ENCODE data around the gene DENND2A. TPM values are rescaled to one million over a fixed set of nuclear protein-coding genes. Genes with fewer than 3 reads are reported as not detected.

DENND2A gene
- total RNA-seq, 1 donor from 2014 or later = 39.8 TPM

DNA sequence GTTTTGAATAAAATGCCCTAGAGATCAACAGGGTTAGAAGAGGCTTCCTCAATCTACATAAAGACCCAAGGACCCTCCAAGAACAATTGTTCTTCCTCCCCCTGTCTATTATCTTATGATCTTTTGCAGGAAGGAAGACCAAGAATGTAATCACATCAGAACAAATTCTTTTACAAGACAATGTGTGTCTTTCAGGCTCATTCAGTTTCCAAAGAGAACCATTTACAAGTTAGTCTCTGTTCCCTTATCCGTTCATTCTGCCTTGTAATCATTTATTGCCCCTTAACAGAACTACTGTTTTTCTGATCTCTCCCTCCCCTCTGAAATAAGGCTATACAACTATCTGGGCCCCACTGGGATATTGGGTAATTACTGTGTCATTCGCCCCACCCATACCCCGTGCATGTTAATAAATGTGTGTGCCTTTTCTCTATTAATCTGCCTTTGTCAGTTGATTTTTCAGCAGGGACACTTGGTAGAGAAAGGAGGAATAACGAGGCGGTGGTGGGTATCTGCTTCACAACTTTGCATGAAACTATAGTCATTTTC lies 155.6 kb downstream of the DENND2A start:
- Mint-ChIP-seq H3K4me1 (ENCODE audit: low read depth) (peaks cover 10% of the 10 kb centered on the region), H3K36me3 (ENCODE audit: insufficient read depth) (no peaks in the 10 kb centered on the region), H3K27ac (no peak overlapping the region), H3K4me3 (ENCODE audit: low read depth) (no peak overlapping the region), H3K27me3 (no peaks in the 10 kb centered on the region), H3K9me3 (ENCODE audit: low read depth) (no peaks in the 10 kb centered on the region)
- TF ChIP-seq, protein P1, sequence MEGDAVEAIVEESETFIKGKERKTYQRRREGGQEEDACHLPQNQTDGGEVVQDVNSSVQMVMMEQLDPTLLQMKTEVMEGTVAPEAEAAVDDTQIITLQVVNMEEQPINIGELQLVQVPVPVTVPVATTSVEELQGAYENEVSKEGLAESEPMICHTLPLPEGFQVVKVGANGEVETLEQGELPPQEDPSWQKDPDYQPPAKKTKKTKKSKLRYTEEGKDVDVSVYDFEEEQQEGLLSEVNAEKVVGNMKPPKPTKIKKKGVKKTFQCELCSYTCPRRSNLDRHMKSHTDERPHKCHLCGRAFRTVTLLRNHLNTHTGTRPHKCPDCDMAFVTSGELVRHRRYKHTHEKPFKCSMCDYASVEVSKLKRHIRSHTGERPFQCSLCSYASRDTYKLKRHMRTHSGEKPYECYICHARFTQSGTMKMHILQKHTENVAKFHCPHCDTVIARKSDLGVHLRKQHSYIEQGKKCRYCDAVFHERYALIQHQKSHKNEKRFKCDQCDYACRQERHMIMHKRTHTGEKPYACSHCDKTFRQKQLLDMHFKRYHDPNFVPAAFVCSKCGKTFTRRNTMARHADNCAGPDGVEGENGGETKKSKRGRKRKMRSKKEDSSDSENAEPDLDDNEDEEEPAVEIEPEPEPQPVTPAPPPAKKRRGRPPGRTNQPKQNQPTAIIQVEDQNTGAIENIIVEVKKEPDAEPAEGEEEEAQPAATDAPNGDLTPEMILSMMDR (IDR thresholded peaks at IDR 0.05; ENCODE audit: unreplicated experiment) = no peak
- DNase-seq (ENCODE audit: low spot score, unreplicated experiment) = no peak

- Mint-ChIP-seq H3K27me3 (no peaks in the 10 kb centered on the region), H3K4me1 (ENCODE audit: low read depth) (peaks cover 10% of the 10 kb centered on the region), H3K4me3 (ENCODE audit: low read depth) (no peak overlapping the region), H3K36me3 (ENCODE audit: insufficient read depth) (no peaks in the 10 kb centered on the region), H3K9me3 (ENCODE audit: low read depth) (no peaks in the 10 kb centered on the region), H3K27ac (peak overlapping the region; percentile 33)
- no peak for DNase-seq (ENCODE audit: low spot score, unreplicated experiment)
- TF ChIP-seq, protein P1 (IDR thresholded peaks at IDR 0.05; ENCODE audit: unreplicated experiment) = no peak
Observed at GRCh38 chr7:140484479-140484878, 156.1 kb downstream of the DENND2A start.

DNA sequence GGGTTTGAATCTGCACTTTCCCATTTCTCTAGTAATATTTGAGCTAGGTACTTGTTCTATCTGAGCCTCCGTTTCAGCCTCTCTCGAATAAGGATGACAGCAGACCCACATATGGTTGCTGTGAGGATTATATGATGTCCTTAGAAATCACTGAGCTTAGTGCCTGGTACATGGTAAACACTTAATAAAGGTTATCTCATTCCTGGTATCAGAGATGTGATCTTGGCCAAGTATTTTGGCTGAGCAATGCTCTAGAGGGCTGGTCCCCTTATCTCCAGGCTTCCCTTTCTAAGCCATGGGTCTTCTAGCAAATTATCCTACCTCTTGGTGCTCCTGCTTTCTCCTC lies 160.9 kb downstream of the DENND2A start:
- Mint-ChIP-seq H3K4me3 (ENCODE audit: low read depth) (peak overlapping the region; percentile 97), H3K9me3 (ENCODE audit: low read depth) (no peaks in the 10 kb centered on the region), H3K27me3 (no peaks in the 10 kb centered on the region), H3K27ac (peak overlapping the region; percentile 100), H3K4me1 (ENCODE audit: low read depth) (peaks cover 21% of the 10 kb centered on the region), H3K36me3 (ENCODE audit: insufficient read depth) (no peaks in the 10 kb centered on the region)
- TF ChIP-seq, protein P1 (IDR thresholded peaks at IDR 0.05; ENCODE audit: unreplicated experiment) = no peak
- no peak for DNase-seq (ENCODE audit: low spot score, unreplicated experiment)

DNA sequence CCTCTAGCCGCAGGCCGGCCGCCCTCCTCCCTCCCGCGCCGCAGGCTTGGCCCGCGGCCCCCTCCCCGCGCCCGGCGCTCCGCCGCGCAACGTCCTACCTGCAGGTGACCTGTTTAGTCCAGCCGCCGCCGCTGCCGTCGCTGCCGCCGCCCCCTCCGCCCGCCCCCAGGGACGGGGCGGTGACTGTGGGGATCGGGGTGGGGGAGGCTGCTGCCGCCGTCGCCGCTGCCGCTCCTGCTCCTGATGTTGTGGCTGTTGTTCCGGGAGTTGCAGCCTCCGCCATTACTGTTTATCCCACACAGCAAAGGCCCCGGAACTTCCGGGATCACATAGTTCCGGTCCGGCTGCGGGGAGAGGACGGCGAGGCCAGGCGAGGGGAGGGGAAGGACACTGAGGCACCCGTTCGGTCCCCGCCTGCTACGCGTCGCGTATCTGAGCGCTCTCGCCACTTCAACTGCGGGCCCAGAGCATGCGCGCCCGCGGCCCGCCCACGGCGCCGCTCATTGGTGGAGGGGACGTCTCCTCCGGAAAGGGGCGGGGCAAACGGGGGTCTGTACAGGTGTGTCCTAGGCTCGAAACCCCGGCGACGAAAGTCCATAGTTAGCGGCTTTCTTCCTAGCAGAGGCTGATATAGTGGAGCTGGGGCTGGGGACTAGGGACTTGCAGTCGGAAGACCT lies 161.4 kb downstream of the DENND2A start, which contains the start of gene MKRN1:
TSS of gene MKRN1 (minus strand) at position 444 of the 677 bp plus-strand sequence. CDS start at position 283, 161 bp downstream.
- Mint-ChIP-seq H3K27me3 (no peaks in the 10 kb centered on the region), H3K4me1 (ENCODE audit: low read depth) (peaks cover 21% of the 10 kb centered on the region), H3K9me3 (ENCODE audit: low read depth) (no peaks in the 10 kb centered on the region), H3K27ac (peak within 1 kb of the TSS; percentile 100), H3K36me3 (ENCODE audit: insufficient read depth) (no peaks in the 10 kb centered on the region), H3K4me3 (ENCODE audit: low read depth) (peak within 1 kb of the TSS; percentile 97)
- TF ChIP-seq, protein P1 (IDR thresholded peaks at IDR 0.05; ENCODE audit: unreplicated experiment) = no peak
- DNase-seq (ENCODE audit: low spot score, unreplicated experiment) = peak; percentile 94

- H3K36me3 Mint-ChIP-seq (ENCODE audit: insufficient read depth) = no peaks in the 10 kb centered on the region
- peaks cover 21% of the 10 kb centered on the region for H3K4me1 Mint-ChIP-seq (ENCODE audit: low read depth)
- H3K4me3 Mint-ChIP-seq (ENCODE audit: low read depth) = peak overlapping the region; percentile 95
- TF ChIP-seq, protein P1 (IDR thresholded peaks at IDR 0.05; ENCODE audit: unreplicated experiment) = no peak
- DNase-seq (ENCODE audit: low spot score, unreplicated experiment) = peak; percentile 44
- no peaks in the 10 kb centered on the region for H3K27me3 Mint-ChIP-seq
- H3K27ac Mint-ChIP-seq = peak overlapping the region; percentile 97
- H3K9me3 Mint-ChIP-seq (ENCODE audit: low read depth) = no peaks in the 10 kb centered on the region
Observed at GRCh38 chr7:140478246-140479061, 162.2 kb downstream of the DENND2A start.

Measured in progenitor cell of endocrine pancreas (in vitro differentiated cells).